ENCODE results near the gene BCL11B. TPM values are rescaled to one million over a fixed set of nuclear protein-coding genes. Genes with fewer than 3 reads are reported as not detected.

The BCL11B gene
- total RNA-seq, 1 donor from 2014 or later: 2.3 TPM

- no peak overlapping the region for H3K4me3 Mint-ChIP-seq (ENCODE audit: low read depth)
- no peak for DNase-seq (ENCODE audit: low spot score, unreplicated experiment)
- H3K9me3 Mint-ChIP-seq (ENCODE audit: low read depth): no peaks in the 10 kb centered on the region
- peaks cover 6% of the 10 kb centered on the region for H3K4me1 Mint-ChIP-seq (ENCODE audit: low read depth)
- TF ChIP-seq, protein P1, sequence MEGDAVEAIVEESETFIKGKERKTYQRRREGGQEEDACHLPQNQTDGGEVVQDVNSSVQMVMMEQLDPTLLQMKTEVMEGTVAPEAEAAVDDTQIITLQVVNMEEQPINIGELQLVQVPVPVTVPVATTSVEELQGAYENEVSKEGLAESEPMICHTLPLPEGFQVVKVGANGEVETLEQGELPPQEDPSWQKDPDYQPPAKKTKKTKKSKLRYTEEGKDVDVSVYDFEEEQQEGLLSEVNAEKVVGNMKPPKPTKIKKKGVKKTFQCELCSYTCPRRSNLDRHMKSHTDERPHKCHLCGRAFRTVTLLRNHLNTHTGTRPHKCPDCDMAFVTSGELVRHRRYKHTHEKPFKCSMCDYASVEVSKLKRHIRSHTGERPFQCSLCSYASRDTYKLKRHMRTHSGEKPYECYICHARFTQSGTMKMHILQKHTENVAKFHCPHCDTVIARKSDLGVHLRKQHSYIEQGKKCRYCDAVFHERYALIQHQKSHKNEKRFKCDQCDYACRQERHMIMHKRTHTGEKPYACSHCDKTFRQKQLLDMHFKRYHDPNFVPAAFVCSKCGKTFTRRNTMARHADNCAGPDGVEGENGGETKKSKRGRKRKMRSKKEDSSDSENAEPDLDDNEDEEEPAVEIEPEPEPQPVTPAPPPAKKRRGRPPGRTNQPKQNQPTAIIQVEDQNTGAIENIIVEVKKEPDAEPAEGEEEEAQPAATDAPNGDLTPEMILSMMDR (IDR thresholded peaks at IDR 0.05; ENCODE audit: unreplicated experiment): no peak
- no peak overlapping the region for H3K27ac Mint-ChIP-seq
- H3K36me3 Mint-ChIP-seq (ENCODE audit: insufficient read depth): no peaks in the 10 kb centered on the region
- peaks cover 36% of the 10 kb centered on the region for H3K27me3 Mint-ChIP-seq
Measured at GRCh38 chr14:99131632-99132271, 140.2 kb downstream of the BCL11B start.

GRCh38 chr14:99129998-99130397 is 142.0 kb downstream of the BCL11B start:
- Mint-ChIP-seq H3K4me1 (ENCODE audit: low read depth) (peaks cover 5% of the 10 kb centered on the region), H3K9me3 (ENCODE audit: low read depth) (no peaks in the 10 kb centered on the region), H3K27ac (no peak overlapping the region), H3K36me3 (ENCODE audit: insufficient read depth) (no peaks in the 10 kb centered on the region), H3K27me3 (peaks cover 37% of the 10 kb centered on the region), H3K4me3 (ENCODE audit: low read depth) (no peak overlapping the region)
- TF ChIP-seq, protein P1 (IDR thresholded peaks at IDR 0.05; ENCODE audit: unreplicated experiment): no peak
- no peak for DNase-seq (ENCODE audit: low spot score, unreplicated experiment)

DNA sequence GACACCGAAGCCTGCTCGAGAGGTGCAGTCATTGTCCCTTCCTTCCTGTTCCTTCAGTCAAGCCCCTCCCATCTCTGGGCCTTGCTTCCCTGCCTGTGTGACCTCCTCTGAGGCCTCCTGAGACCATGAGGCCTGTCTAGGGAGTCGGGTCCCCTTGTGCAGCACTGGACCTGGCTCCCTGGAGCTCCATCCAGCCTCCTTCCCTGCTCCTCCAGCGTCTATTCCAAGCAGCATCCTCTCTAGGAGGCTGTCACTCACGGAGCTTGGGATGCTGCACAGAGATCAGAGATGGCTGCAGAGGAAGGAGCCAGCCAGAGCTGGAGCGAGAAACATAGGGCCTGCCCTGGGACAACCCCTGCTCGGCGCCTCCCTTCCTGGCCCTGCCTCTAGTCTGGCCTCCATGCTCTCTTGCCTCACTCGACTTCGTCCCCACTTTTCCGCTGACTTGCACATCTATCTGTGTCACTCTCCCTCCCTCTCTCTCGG is 142.7 kb downstream of the BCL11B start:
- no peak overlapping the region for H3K27ac Mint-ChIP-seq
- H3K27me3 Mint-ChIP-seq: peaks cover 39% of the 10 kb centered on the region
- DNase-seq (ENCODE audit: low spot score, unreplicated experiment): no peak
- no peak overlapping the region for H3K4me3 Mint-ChIP-seq (ENCODE audit: low read depth)
- no peaks in the 10 kb centered on the region for H3K9me3 Mint-ChIP-seq (ENCODE audit: low read depth)
- peaks cover 5% of the 10 kb centered on the region for H3K4me1 Mint-ChIP-seq (ENCODE audit: low read depth)
- TF ChIP-seq, protein P1 (IDR thresholded peaks at IDR 0.05; ENCODE audit: unreplicated experiment): no peak
- H3K36me3 Mint-ChIP-seq (ENCODE audit: insufficient read depth): no peaks in the 10 kb centered on the region

- no peak overlapping the region for H3K27ac Mint-ChIP-seq
- no peaks in the 10 kb centered on the region for H3K9me3 Mint-ChIP-seq (ENCODE audit: low read depth)
- no peaks in the 10 kb centered on the region for H3K36me3 Mint-ChIP-seq (ENCODE audit: insufficient read depth)
- DNase-seq (ENCODE audit: low spot score, unreplicated experiment): no peak
- TF ChIP-seq, protein P1 (IDR thresholded peaks at IDR 0.05; ENCODE audit: unreplicated experiment): no peak
- no peak overlapping the region for H3K4me3 Mint-ChIP-seq (ENCODE audit: low read depth)
- peaks cover 5% of the 10 kb centered on the region for H3K4me1 Mint-ChIP-seq (ENCODE audit: low read depth)
- H3K27me3 Mint-ChIP-seq: peaks cover 37% of the 10 kb centered on the region
Measured at GRCh38 chr14:99128185-99128584, 143.8 kb downstream of the BCL11B start.

DNA sequence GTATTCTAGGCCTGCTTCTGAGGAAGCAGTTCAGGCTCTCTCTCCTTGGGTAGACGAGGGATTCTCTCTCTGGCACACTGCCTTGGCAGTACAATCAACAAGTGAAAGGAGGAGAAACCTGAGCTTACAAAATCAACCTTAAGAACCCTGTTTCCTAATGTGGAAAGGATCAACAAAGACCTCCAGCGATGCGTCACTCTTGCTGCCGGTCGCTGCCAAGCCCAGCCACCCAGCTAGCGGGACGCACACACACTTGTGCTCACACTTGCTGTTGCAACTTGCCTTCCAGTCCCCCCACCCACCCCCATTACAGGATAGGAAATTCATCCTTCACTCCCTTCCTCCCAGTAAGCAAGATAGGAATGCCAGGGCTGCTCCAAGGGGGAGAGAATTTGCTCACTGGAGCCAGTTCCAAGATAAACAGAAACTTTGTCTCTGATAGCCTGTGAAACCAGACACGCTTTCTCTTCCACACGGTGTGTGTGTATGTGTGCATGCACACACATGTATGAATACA is 144.3 kb downstream of the BCL11B start:
- no peaks in the 10 kb centered on the region for H3K9me3 Mint-ChIP-seq (ENCODE audit: low read depth)
- H3K27ac Mint-ChIP-seq: no peak overlapping the region
- H3K36me3 Mint-ChIP-seq (ENCODE audit: insufficient read depth): no peaks in the 10 kb centered on the region
- H3K4me3 Mint-ChIP-seq (ENCODE audit: low read depth): no peak overlapping the region
- TF ChIP-seq, protein P1 (IDR thresholded peaks at IDR 0.05; ENCODE audit: unreplicated experiment): no peak
- H3K27me3 Mint-ChIP-seq: peaks cover 32% of the 10 kb centered on the region
- H3K4me1 Mint-ChIP-seq (ENCODE audit: low read depth): peaks cover 5% of the 10 kb centered on the region
- no peak for DNase-seq (ENCODE audit: low spot score, unreplicated experiment)
